H9 (cell line): ENCODE results near the gene RFC4. TPM values are rescaled to one million over a fixed set of nuclear protein-coding genes. Genes with fewer than 3 reads are reported as not detected.

Experiments used
- DNase-seq: peaks from one replicate; pipeline ENCODE4 v3.0.0-alpha.2; 2017
- H2AFZ ChIP-seq: one replicate; pipeline ENCODE4 v1.6.1; 2013; ENCODE audit warnings: mild to moderate bottlenecking, low read length, control low read depth, moderate library complexity
- H2AK5ac ChIP-seq: 2 replicates; pipeline ENCODE4 v1.6.1; 2013; ENCODE audit warnings: low read length, control low read depth, mixed read lengths; ENCODE audit not compliant: insufficient read length
- H2BK120ac ChIP-seq: one replicate; pipeline ENCODE4 v1.6.1; 2013; ENCODE audit warnings: low read depth, mild to moderate bottlenecking, low read length, control low read depth, inconsistent platforms; ENCODE audit not compliant: poor library complexity, severe bottlenecking
- H2BK12ac ChIP-seq: 2 replicates; pipeline ENCODE4 v1.6.1; 2013; ENCODE audit warnings: low read length, control low read depth, mixed read lengths, low read depth; ENCODE audit not compliant: insufficient read length
- H2BK15ac ChIP-seq: 2 replicates; pipeline ENCODE4 v1.6.1; 2013; ENCODE audit warnings: low read depth, low read length, control low read depth
- H2BK20ac ChIP-seq: one replicate; pipeline ENCODE4 v1.6.1; 2013; ENCODE audit warnings: low read depth, mild to moderate bottlenecking, low read length, control low read depth, inconsistent platforms; ENCODE audit not compliant: poor library complexity, severe bottlenecking
- H2BK5ac ChIP-seq: 2 replicates; pipeline ENCODE4 v1.6.1; 2013; ENCODE audit warnings: low read length, control low read depth, mixed read lengths; ENCODE audit not compliant: insufficient read length
- H3K14ac ChIP-seq: 2 replicates; pipeline ENCODE4 v1.6.1; 2013; ENCODE audit warnings: low read length, control low read depth; ENCODE audit not compliant: insufficient read depth
- H3K18ac ChIP-seq: 2 replicates; pipeline ENCODE4 v1.6.1; 2013; ENCODE audit warnings: low read depth, mild to moderate bottlenecking, mixed read lengths, low read length, control low read depth; ENCODE audit not compliant: insufficient read length
- H3K23ac ChIP-seq: 2 replicates; pipeline ENCODE4 v1.6.1; 2013; ENCODE audit warnings: low read length, control low read depth, mixed read lengths, low read depth; ENCODE audit not compliant: insufficient read length
- H3K23me2 ChIP-seq: 2 replicates; pipeline ENCODE4 v1.6.1; 2013; ENCODE audit warnings: low read depth, mild to moderate bottlenecking, mixed read lengths, low read length, control low read depth; ENCODE audit not compliant: insufficient read length, poor library complexity, severe bottlenecking
- H3K27ac ChIP-seq: 2 replicates; pipeline ENCODE4 v1.5.1; 2013; ENCODE audit warnings: low read length, control low read depth, mixed read lengths, low read depth; ENCODE audit not compliant: insufficient read length
- H3K27me3 ChIP-seq: 2 replicates; pipeline ENCODE4 v1.6.1; 2013; ENCODE audit warnings: low read length, control low read depth, inconsistent platforms; ENCODE audit not compliant: insufficient read depth
- H3K4ac ChIP-seq: 2 replicates; pipeline ENCODE4 v1.6.1; 2013; ENCODE audit warnings: low read depth, mild to moderate bottlenecking, control low read depth, inconsistent platforms, low read length, moderate library complexity
- H3K4me1 ChIP-seq: 2 replicates; pipeline ENCODE4 v1.6.1; 2013; ENCODE audit warnings: low read length, control low read depth, inconsistent platforms; ENCODE audit not compliant: insufficient read depth
- H3K4me2 ChIP-seq: 2 replicates; pipeline ENCODE4 v1.6.1; 2013; ENCODE audit warnings: low read length, control low read depth, mixed read lengths; ENCODE audit not compliant: insufficient read length, insufficient read depth
- H3K56ac ChIP-seq: 2 replicates; pipeline ENCODE4 v1.6.1; 2013; ENCODE audit warnings: low read depth, mild to moderate bottlenecking, mixed read lengths, low read length, control low read depth; ENCODE audit not compliant: insufficient read length
- H3K79me1 ChIP-seq: 2 replicates; pipeline ENCODE4 v1.6.1; 2013; ENCODE audit warnings: low read depth, mild to moderate bottlenecking, moderate library complexity, low read length, control low read depth, inconsistent platforms; ENCODE audit not compliant: insufficient read depth, poor library complexity, severe bottlenecking
- H3K79me2 ChIP-seq: 2 replicates; pipeline ENCODE4 v1.6.1; 2013; ENCODE audit warnings: low read length, control low read depth, inconsistent platforms; ENCODE audit not compliant: insufficient read depth
- H3K9ac ChIP-seq: 2 replicates; pipeline ENCODE4 v1.6.1; 2013; ENCODE audit warnings: low read length, control low read depth, mixed read lengths; ENCODE audit not compliant: insufficient read length; ENCODE audit errors: extremely low read depth
- H3K9me3 ChIP-seq: one replicate; pipeline ENCODE4 v1.6.1; 2013; ENCODE audit warnings: low read depth, low read length, inconsistent platforms; ENCODE audit not compliant: control insufficient read depth
- H3T11ph ChIP-seq: one replicate; pipeline ENCODE4 v1.6.1; 2013; ENCODE audit warnings: mild to moderate bottlenecking, low read length, control low read depth, inconsistent platforms
- H4K20me1 ChIP-seq: one replicate; pipeline ENCODE4 v1.6.1; 2013; ENCODE audit not compliant: control insufficient read depth, insufficient read length, insufficient read depth
- H4K5ac ChIP-seq: 2 replicates; pipeline ENCODE4 v1.6.1; 2013; ENCODE audit warnings: low read depth, mild to moderate bottlenecking, mixed read lengths, low read length, control low read depth; ENCODE audit not compliant: insufficient read length
- H4K8ac ChIP-seq: replicated peaks from 2 replicates; pipeline ENCODE4 v1.6.1; 2013; ENCODE audit warnings: low read length, control low read depth, mixed read lengths, low read depth; ENCODE audit not compliant: insufficient read length
- H4K91ac ChIP-seq: 2 replicates; pipeline ENCODE4 v1.6.1; 2013; ENCODE audit warnings: low read depth, mild to moderate bottlenecking, moderate library complexity, mixed read lengths, low read length, control low read depth; ENCODE audit not compliant: insufficient read length
- H3K27ac Mint-ChIP-seq, 3 experiments: 2 replicates in 2 of 3; 3 replicates in 1 of 3; pipeline ENCODE4 v1.8.0; 2020 to 2021; ENCODE audit warnings: mixed read lengths in 3 of 3, mild to moderate bottlenecking in 1 of 3, moderate library complexity in 1 of 3
- H3K27me3 Mint-ChIP-seq: 2 replicates; pipeline ENCODE4 v1.8.0; 2021; ENCODE audit warnings: low read depth, mild to moderate bottlenecking, moderate library complexity, mixed read lengths
- H3K36me3 Mint-ChIP-seq, 3 experiments: 2 replicates in 2 of 3; 3 replicates in 1 of 3; pipeline ENCODE4 v1.8.0; 2020 to 2021; ENCODE audit warnings: low read depth in 3 of 3, mixed read lengths in 3 of 3; ENCODE audit not compliant: insufficient read depth in 1 of 3
- H3K4me1 Mint-ChIP-seq, 2 experiments: 2 replicates each; pipeline ENCODE4 v1.8.0; 2020; ENCODE audit warnings: mixed read lengths in 2 of 2
- H3K4me3 Mint-ChIP-seq, 2 experiments: 2 replicates in 1 of 2; 3 replicates in 1 of 2; pipeline ENCODE4 v1.8.0; 2020 to 2021; ENCODE audit warnings: mild to moderate bottlenecking in 2 of 2, mixed read lengths in 2 of 2, moderate library complexity in 1 of 2
- H3K9me3 Mint-ChIP-seq, 2 experiments: 2 replicates in 1 of 2; 3 replicates in 1 of 2; pipeline ENCODE4 v1.8.0; 2020; ENCODE audit warnings: mild to moderate bottlenecking in 2 of 2, mixed read lengths in 2 of 2, moderate library complexity in 1 of 2
- CTCF ChIP-seq: fragments of 200-600 bp; sonication (generic); conservative IDR thresholded peaks from 3 replicates; pipeline ENCODE4 v1.8.0; 2021; ENCODE audit warnings: antibody characterized with exemption, mild to moderate bottlenecking
- WGBS: extraction: QIAGEN DNeasy Blood & Tissue Kit; methylation state at CpG from one replicate; pipeline ENCODE4 v1.1.7; 2013; ENCODE audit warnings: missing lambda C conversion rate, low lambda C conversion rate, mixed read lengths; ENCODE audit not compliant: insufficient read length; ENCODE audit errors: extremely low coverage; 5-methylcytosine and 5-hydroxymethylcytosine counted together
- total RNA-seq: library from RNA; stranded (reverse); gene quantifications from 2 replicates; pipeline ENCODE4 v1.2.1, GENCODE V29; 2021

RFC4 gene
- total RNA-seq, 1 experiment from 2014 or later = 108 TPM

- no peak overlapping the region for H2BK120ac ChIP-seq
- no peak overlapping the region for H2AK5ac ChIP-seq
- peak; percentile 85 for DNase-seq
- Mint-ChIP-seq H3K27me3 (peaks cover 2% of the 10 kb centered on the region), H3K4me3 (no peak overlapping the region), H3K36me3 (no peaks in the 10 kb centered on the region; a peak in 1 of 7 replicates), H3K27ac (peak overlapping the region in 2 of 3 experiments; percentile 31 to 86; a peak in 4 of 7 replicates), H3K9me3 (no peaks in the 10 kb centered on the region), H3K4me1 (peaks cover 4 to 9% of the 10 kb centered on the region in 2 experiments)
- H3K56ac ChIP-seq = no peak overlapping the region
- no peak overlapping the region for H4K91ac ChIP-seq
- no peak overlapping the region for H4K5ac ChIP-seq
- no peak overlapping the region for H3K9ac ChIP-seq
- no peak overlapping the region for H2BK5ac ChIP-seq
- no peak overlapping the region for H3K4me2 ChIP-seq
- no peak overlapping the region for H3K18ac ChIP-seq
- no peak overlapping the region for H2BK20ac ChIP-seq
- peaks cover 3% of the 10 kb centered on the region; the same call in 1 of the 2 replicates for H3K4me1 ChIP-seq
- no peaks in the 10 kb centered on the region for H3K27me3 ChIP-seq
- no peak overlapping the region for H3K14ac ChIP-seq
- no peak overlapping the region for H4K8ac ChIP-seq
- WGBS = no CpG with 5 or more reads among the region's 10 CpGs
- H3K9me3 ChIP-seq = no peaks in the 10 kb centered on the region
- no peak overlapping the region for H3K27ac ChIP-seq
- peaks cover 2% of the 10 kb centered on the region; the same call in 1 of the 2 replicates for H3K79me2 ChIP-seq
- H4K20me1 ChIP-seq = no peaks in the 10 kb centered on the region
- H3K79me1 ChIP-seq = no peaks in the 10 kb centered on the region
- no peak overlapping the region for H3K4ac ChIP-seq
- TF ChIP-seq CTCF = no peak
- H3K23ac ChIP-seq = no peak overlapping the region
- no peaks in the 10 kb centered on the region for H3K23me2 ChIP-seq
- H2BK15ac ChIP-seq = no peak overlapping the region
- no peak overlapping the region for H3T11ph ChIP-seq
- no peak overlapping the region for H2AFZ ChIP-seq
- H2BK12ac ChIP-seq = peak overlapping the region; percentile 47
Observed at GRCh38 chr3:186746008-186746407, 60.3 kb downstream of the RFC4 start.
